SU-DHL-6 (cell line): Measurements from ENCODE around the gene IMPG2.

Experiments
- CTCF ChIP-seq: fragments of 200-600 bp; sonication (generic); IDR thresholded peaks from one replicate; pipeline ENCODE4 v1.5.1; 2017; ENCODE audit warnings: antibody characterized with exemption, mild to moderate bottlenecking, low read length, moderate library complexity; ENCODE audit not compliant: insufficient read depth, poor library complexity, severe bottlenecking
- EZH2phosphoT487 ChIP-seq: fragments of 200-600 bp; sonication (generic), shearing (Covaris generic); conservative IDR thresholded peaks from 2 replicates; pipeline ENCODE4 v1.6.1; 2018; ENCODE audit warnings: mild to moderate bottlenecking, antibody characterized with exemption, low read length, moderate library complexity, mixed read lengths

DNA sequence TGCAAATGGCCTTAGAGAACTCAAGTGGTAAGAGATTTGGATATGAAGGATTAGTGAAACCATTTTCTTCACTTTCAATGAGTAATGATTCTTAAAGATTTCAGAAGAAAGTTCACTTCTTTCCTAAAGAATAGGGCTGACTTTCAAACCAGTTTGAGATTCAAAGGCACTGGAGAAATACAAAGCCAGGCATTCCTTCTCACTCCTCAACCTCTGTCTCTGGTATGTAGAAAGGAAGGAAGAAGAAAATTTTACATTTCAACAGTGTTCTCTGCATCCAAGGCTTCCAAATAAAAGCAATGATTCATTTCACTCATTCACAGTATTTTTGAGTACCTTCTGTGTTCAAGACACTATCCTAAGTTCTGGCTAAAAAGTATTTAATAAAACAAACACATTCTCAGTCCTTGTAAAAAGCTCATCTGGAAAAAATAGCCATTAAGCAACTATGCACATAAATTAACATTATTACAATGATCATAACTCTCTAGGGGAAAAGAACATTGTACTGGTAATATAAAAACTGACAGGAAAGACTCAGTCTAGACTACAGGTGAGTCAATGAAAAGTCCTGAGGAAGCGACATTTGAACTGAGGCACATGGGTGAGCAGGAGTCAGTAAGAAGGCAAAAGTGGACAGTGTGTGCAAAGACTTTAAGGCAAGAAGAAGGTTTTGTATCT, 79.5 kb downstream of the IMPG2 start:
- TF ChIP-seq CTCF (no peak), EZH2phosphoT487 (no peak)
